SK-N-DZ (cell line): ENCODE data around the gene GIPC2.

Experiments
- small RNA-seq, 2 experiments: library from RNA; depleted of rRNA; stranded (forward); fragments of <200 nt; gene quantifications; one replicate each; pipeline ENCODE3, GENCODE V24; 2014

The GIPC2 gene

Small RNA genes lying within 50 kb of the gene (small RNA-seq; reads per million reads assigned to genes)
- gene AC103591.3 (0.16 to 0.98 reads per million in 2 experiments), gene RNA5SP22 (0.08 to 0.18 reads per million in 2 experiments), gene RNU6-1102P (0 reads per million in 2 experiments)
